Nephron progenitor cell (in vitro differentiated cells): ENCODE measurements around the gene BCORL1.

Source experiments
- DNase-seq: peaks from one replicate; pipeline ENCODE4 v3.0.0; 2021
- H3K27ac Mint-ChIP-seq: 2 replicates; pipeline ENCODE4 v1.8.0; 2021; ENCODE audit warnings: mild to moderate bottlenecking, moderate library complexity, mixed read lengths
- H3K27me3 Mint-ChIP-seq: 2 replicates; pipeline ENCODE4 v1.8.0; 2021; ENCODE audit warnings: mild to moderate bottlenecking, low read depth, mixed read lengths; ENCODE audit not compliant: poor library complexity
- H3K36me3 Mint-ChIP-seq: 2 replicates; pipeline ENCODE4 v1.8.0; 2021; ENCODE audit warnings: low read depth, mixed read lengths
- H3K4me1 Mint-ChIP-seq: 2 replicates; pipeline ENCODE4 v1.8.0; 2021; ENCODE audit warnings: mixed read lengths
- H3K4me3 Mint-ChIP-seq: 2 replicates; pipeline ENCODE4 v1.8.0; 2021; ENCODE audit warnings: mild to moderate bottlenecking, moderate library complexity, mixed read lengths
- H3K9me3 Mint-ChIP-seq: 2 replicates; pipeline ENCODE4 v1.8.0; 2021; ENCODE audit warnings: mild to moderate bottlenecking, moderate library complexity, mixed read lengths
- TF ChIP-seq, protein P1 (sequence below): fragments of 200-600 bp; sonication (generic); IDR thresholded peaks from 2 replicates; pipeline ENCODE4 v1.5.0; 2021; ENCODE audit warnings: antibody characterized with exemption

BCORL1 gene

DNA sequence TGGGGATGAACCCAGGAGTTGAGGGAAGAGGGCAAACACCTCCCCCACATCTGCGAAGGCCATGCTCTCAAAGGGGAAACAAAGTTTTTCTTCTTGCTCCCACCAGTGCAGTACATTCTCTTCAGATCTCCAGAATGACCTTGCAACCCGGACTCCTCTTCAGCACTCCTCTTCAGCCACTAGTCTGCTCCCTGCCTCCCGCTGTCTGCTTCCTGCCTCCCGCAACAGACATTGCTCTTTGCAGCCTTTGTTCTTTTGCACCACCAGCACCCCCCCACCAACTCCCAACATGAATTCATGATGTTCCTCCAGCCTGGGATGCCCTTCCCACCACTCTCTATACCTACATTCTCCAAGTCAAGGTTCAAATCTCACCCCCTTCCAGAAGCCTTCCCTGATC, 44.4 kb upstream of the BCORL1 start:
- TF ChIP-seq, protein P1, sequence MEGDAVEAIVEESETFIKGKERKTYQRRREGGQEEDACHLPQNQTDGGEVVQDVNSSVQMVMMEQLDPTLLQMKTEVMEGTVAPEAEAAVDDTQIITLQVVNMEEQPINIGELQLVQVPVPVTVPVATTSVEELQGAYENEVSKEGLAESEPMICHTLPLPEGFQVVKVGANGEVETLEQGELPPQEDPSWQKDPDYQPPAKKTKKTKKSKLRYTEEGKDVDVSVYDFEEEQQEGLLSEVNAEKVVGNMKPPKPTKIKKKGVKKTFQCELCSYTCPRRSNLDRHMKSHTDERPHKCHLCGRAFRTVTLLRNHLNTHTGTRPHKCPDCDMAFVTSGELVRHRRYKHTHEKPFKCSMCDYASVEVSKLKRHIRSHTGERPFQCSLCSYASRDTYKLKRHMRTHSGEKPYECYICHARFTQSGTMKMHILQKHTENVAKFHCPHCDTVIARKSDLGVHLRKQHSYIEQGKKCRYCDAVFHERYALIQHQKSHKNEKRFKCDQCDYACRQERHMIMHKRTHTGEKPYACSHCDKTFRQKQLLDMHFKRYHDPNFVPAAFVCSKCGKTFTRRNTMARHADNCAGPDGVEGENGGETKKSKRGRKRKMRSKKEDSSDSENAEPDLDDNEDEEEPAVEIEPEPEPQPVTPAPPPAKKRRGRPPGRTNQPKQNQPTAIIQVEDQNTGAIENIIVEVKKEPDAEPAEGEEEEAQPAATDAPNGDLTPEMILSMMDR = no peak
- Mint-ChIP-seq H3K4me3 (no peak overlapping the region), H3K36me3 (no peaks in the 10 kb centered on the region), H3K27ac (no peak overlapping the region), H3K27me3 (peaks cover 47% of the 10 kb centered on the region), H3K9me3 (peaks cover 41% of the 10 kb centered on the region), H3K4me1 (peaks cover 41% of the 10 kb centered on the region)
- DNase-seq = no peak

DNA sequence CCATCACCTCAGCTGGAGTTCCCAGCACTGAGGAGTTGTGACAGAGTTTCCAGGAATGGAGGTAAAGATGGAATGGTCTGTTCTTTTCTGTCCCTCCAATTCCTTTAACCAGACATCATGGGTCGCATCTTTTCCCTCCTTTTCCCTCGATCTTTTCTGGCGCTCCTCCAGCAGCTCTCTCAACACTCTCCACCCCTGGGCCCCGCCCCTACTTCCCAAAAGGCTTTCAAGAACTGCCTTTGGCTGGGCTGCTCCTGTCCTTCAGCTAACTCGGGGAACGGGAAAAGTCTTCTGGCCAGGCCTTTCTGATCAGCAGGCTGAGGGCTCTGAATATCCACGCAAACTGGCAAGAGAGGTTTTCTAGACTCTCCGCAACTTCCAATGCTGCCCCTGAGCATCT, 42.4 kb upstream of the BCORL1 start:
- Mint-ChIP-seq H3K36me3 (no peaks in the 10 kb centered on the region), H3K9me3 (peaks cover 34% of the 10 kb centered on the region), H3K27me3 (peaks cover 28% of the 10 kb centered on the region), H3K4me3 (no peak overlapping the region), H3K27ac (no peak overlapping the region), H3K4me1 (peaks cover 26% of the 10 kb centered on the region)
- DNase-seq = no peak
- TF ChIP-seq, protein P1 = no peak

DNA sequence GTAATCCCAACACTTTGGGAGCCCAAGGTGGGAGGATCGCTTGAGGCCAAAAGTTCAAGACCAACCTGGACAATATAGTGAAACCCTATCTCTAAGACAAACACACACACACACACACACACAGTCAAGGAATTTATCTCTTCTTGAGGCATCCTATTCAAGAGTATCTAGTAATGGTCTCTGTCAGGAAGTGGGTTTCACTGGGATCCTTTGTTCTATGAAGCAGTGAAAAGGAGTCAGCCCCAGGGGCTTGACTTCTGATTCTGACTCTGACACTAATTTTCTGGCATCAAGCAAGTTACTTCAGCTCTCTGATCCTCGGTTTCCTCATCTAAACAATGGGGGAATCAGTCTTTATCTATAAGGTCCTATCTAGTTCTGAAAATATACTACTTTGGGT, 41.7 kb upstream of the BCORL1 start:
- no peak overlapping the region for H3K4me3 Mint-ChIP-seq
- TF ChIP-seq, protein P1 = no peak
- peaks cover 35% of the 10 kb centered on the region for H3K9me3 Mint-ChIP-seq
- peaks cover 26% of the 10 kb centered on the region for H3K27me3 Mint-ChIP-seq
- no peak for DNase-seq
- peaks cover 26% of the 10 kb centered on the region for H3K4me1 Mint-ChIP-seq
- no peaks in the 10 kb centered on the region for H3K36me3 Mint-ChIP-seq
- no peak overlapping the region for H3K27ac Mint-ChIP-seq

DNA sequence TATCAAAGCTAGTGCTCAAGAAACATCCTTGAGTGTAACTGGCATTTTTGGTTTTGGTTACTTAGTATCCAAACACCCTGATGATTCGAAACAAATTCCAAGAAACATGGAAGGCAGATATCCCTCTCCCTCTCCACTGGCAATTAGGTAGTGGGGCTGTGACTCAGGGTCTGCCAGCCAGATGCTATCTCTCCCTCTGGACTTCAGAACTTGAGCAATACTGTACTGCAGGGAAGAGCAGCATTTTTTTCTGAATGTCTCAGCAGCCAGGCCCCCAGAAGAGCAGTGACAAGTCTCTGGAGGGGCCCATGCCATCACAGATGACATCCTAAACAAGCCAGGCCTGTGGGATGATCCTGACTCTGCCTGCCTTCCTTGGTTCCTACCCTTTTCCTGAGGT, 37.3 kb upstream of the BCORL1 start:
- H3K9me3 Mint-ChIP-seq = peaks cover 41% of the 10 kb centered on the region
- no peaks in the 10 kb centered on the region for H3K36me3 Mint-ChIP-seq
- TF ChIP-seq, protein P1 = no peak
- no peak for DNase-seq
- no peak overlapping the region for H3K4me3 Mint-ChIP-seq
- peaks cover 14% of the 10 kb centered on the region for H3K27me3 Mint-ChIP-seq
- H3K4me1 Mint-ChIP-seq = peaks cover 12% of the 10 kb centered on the region
- no peak overlapping the region for H3K27ac Mint-ChIP-seq

DNA sequence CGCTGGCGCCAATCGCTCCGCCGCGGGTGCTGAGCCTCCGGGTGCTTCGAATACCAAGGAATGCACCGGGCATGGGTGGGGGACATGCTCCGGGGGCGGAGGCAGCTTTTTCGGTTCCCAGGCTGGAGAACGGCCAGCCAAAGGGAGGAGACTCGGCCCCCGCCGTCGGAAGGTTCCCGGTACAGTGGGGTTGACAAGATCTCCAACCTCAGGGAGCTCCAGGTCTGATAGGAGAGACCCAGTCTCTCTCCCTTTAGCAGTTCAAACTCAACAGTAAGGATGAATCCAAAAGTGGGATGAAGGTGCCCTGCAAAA, 29.1 kb upstream of the BCORL1 start:
- Mint-ChIP-seq H3K36me3 (peaks cover 4% of the 10 kb centered on the region), H3K4me3 (peak overlapping the region; percentile 54), H3K27ac (no peak overlapping the region), H3K9me3 (peaks cover 43% of the 10 kb centered on the region), H3K4me1 (peaks cover 54% of the 10 kb centered on the region), H3K27me3 (peaks cover 12% of the 10 kb centered on the region)
- no peak for DNase-seq
- TF ChIP-seq, protein P1 = no peak

DNA sequence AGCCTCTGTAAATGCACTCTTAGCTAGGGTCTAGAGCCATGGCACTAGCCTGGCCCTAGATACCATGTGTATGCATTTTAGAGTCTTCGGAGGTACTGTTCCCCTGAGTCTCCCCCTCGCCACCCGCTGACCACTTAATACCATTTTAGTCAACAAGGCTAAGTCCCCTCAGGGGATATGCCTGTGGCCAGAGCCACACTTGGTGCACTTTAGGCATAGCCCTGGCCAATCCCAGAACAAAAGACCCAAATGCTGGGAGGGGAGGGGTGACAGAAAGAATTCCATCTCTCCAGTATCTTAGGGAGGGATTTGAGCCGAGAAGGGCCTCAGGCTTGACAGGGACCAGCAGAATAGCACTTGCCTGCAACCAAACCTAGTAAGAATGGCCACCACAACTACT, 28.6 kb upstream of the BCORL1 start:
- Mint-ChIP-seq H3K27ac (no peak overlapping the region), H3K36me3 (peaks cover 4% of the 10 kb centered on the region), H3K4me3 (peak overlapping the region; percentile 54), H3K9me3 (peaks cover 49% of the 10 kb centered on the region), H3K27me3 (peaks cover 13% of the 10 kb centered on the region), H3K4me1 (peaks cover 60% of the 10 kb centered on the region)
- TF ChIP-seq, protein P1 = no peak
- DNase-seq = no peak
